ENCODE results near the gene ADORA1.

DNA sequence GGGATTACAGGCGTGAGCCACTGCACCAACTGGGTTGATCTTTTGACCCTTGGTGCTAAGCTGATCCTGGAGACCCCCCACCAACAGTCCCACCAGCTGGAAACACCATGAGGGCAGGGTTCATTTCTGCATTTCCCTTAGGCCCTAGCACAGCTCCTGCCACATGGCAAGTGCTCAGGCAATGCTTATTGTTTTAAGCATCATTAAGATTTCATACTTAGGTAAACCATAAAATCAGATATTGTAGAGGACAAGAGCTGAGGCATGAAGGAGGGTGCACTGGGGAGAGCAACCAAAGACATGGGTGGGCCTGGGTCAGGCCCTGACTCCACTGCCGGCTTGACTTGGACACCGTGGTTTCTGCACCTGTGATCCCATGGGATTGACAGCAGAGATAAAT is 84.3 kb downstream of the ADORA1 start:
- TF ChIP-seq, protein P1, sequence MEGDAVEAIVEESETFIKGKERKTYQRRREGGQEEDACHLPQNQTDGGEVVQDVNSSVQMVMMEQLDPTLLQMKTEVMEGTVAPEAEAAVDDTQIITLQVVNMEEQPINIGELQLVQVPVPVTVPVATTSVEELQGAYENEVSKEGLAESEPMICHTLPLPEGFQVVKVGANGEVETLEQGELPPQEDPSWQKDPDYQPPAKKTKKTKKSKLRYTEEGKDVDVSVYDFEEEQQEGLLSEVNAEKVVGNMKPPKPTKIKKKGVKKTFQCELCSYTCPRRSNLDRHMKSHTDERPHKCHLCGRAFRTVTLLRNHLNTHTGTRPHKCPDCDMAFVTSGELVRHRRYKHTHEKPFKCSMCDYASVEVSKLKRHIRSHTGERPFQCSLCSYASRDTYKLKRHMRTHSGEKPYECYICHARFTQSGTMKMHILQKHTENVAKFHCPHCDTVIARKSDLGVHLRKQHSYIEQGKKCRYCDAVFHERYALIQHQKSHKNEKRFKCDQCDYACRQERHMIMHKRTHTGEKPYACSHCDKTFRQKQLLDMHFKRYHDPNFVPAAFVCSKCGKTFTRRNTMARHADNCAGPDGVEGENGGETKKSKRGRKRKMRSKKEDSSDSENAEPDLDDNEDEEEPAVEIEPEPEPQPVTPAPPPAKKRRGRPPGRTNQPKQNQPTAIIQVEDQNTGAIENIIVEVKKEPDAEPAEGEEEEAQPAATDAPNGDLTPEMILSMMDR (IDR thresholded peaks at IDR 0.05; ENCODE audit: insufficient read depth, low read length, poor library complexity, severe bottlenecking), result no peak
- TF ChIP-seq EZH2phosphoT487 (conservative IDR thresholded peaks at IDR 0.05; ENCODE audit: low read length), result no peak

All from SU-DHL-6 (cell line).